HepG2 (cell line): ENCODE data around the gene STAM. TPM values are rescaled to one million over a fixed set of nuclear protein-coding genes. Genes with fewer than 3 reads are reported as not detected.
A peak's percentile ranks its signal among the peaks of the same experiment; 100 is the strongest.

ENCODE experiments used
- ATAC-seq: fragments of 200-7000 bp; cut with Tn5 transposase; 3 replicates; pipeline ENCODE4 v1.9.1; 2020; ENCODE audit warnings: mild to moderate bottlenecking, moderate library complexity
- BruUV-seq: library from RNA; stranded (reverse); fragments of 400-500 nt; replicated peaks from 2 replicates; lab custom pipeline; 2021; lab: Mats Ljungman, UMichigan
- CTCF ChIA-PET: fragments of 300-600 bp; formaldehyde crosslinking; extraction: SDS; loops from one replicate; lab custom pipeline; 2021; ENCODE audit warnings: low total read pairs, inconsistent platforms, low intra/inter-chr PET ratio; lab: Yijun Ruan, JAX
- POLR2A ChIA-PET: fragments of 350-600 bp; sonication (Branson Sonifier 250); formaldehyde crosslinking; loops from one replicate; lab custom pipeline; 2020; ENCODE audit warnings: antibody characterized with exemption, inconsistent platforms; lab: Yijun Ruan, JAX
- DNase-seq: peaks from one replicate; pipeline ENCODE4 v3.0.0-alpha.2; 2015; ENCODE audit warnings: low spot score
- FAIRE-seq: peaks from 3 replicates; lab custom pipeline; 2011; peaks lifted over from hg19 to GRCh38; lab: Jason Lieb, UNC
- H2AFZ ChIP-seq: one replicate; pipeline ENCODE4 v1.6.1; 2011; ENCODE audit warnings: low read length, inconsistent platforms
- H3K27ac ChIP-seq: fragments of 300-600 bp; 3 replicates; pipeline ENCODE4 v1.8.0; 2011; ENCODE audit warnings: mixed run types, mild to moderate bottlenecking, mixed read lengths, low read length, inconsistent platforms; ENCODE audit not compliant: insufficient read depth; ENCODE audit errors: extremely low read length
- H3K27me3 ChIP-seq, 2 experiments: fragments of 200-600 bp in 1 of 2; 2 replicates in 1 of 2; 3 replicates in 1 of 2; pipeline versions ENCODE4 v1.6.0 to v1.8.0; 2011; ENCODE audit warnings: low read length in 2 of 2, mild to moderate bottlenecking in 2 of 2, moderate library complexity in 2 of 2, inconsistent platforms in 1 of 2; ENCODE audit not compliant: insufficient read depth in 2 of 2, control insufficient read depth in 1 of 2
- H3K36me3 ChIP-seq, 2 experiments: fragments of 200-600 bp in 1 of 2; replicated peaks in 1 of 2; 2 replicates in 1 of 2; 3 replicates in 1 of 2; pipeline versions ENCODE4 v1.5.1 to v1.8.0; 2011; ENCODE audit warnings: low read length in 2 of 2, inconsistent platforms in 1 of 2; ENCODE audit not compliant: insufficient read depth in 2 of 2, control insufficient read depth in 1 of 2
- H3K4me1 ChIP-seq: 2 replicates; pipeline ENCODE4 v1.5.1; 2012; ENCODE audit warnings: low read length, inconsistent platforms; ENCODE audit not compliant: insufficient read depth
- H3K4me2 ChIP-seq: 2 replicates; pipeline ENCODE4 v1.6.0; 2011; ENCODE audit warnings: low read depth, low read length, inconsistent platforms
- H3K4me3 ChIP-seq, 3 experiments: fragments of 200-600 bp in 1 of 3; sonication (generic), shearing (Covaris generic) in 1 of 3; replicated peaks in 1 of 3; 2 replicates each; pipeline ENCODE4 v1.5.1; 2011 to 2016; ENCODE audit warnings: low read length in 3 of 3, inconsistent platforms in 2 of 3, low read depth in 2 of 3, mild to moderate bottlenecking in 2 of 3, control low read depth in 1 of 3, mixed read lengths in 1 of 3; ENCODE audit not compliant: insufficient read depth in 1 of 3
- H3K79me2 ChIP-seq: one replicate; pipeline ENCODE4 v1.6.1; 2011; ENCODE audit warnings: low read length, inconsistent platforms; ENCODE audit not compliant: insufficient read depth
- H3K9ac ChIP-seq: 2 replicates; pipeline ENCODE4 v1.6.0; 2011; ENCODE audit warnings: mild to moderate bottlenecking, low read depth, low read length, inconsistent platforms; ENCODE audit not compliant: insufficient read depth
- H3K9me3 ChIP-seq: 2 replicates; pipeline ENCODE4 v1.5.1; 2012; ENCODE audit warnings: mild to moderate bottlenecking, low read length
- H4K20me1 ChIP-seq: 2 replicates; pipeline ENCODE4 v1.6.0; 2011; ENCODE audit warnings: inconsistent platforms, mild to moderate bottlenecking, low read length, moderate library complexity; ENCODE audit not compliant: insufficient read depth
- FOXA1 ChIP-seq, 2 experiments: fragments of 450-650 bp in 1 of 2; sonication (generic) in 1 of 2; formaldehyde crosslinking in 1 of 2; IDR thresholded peaks; 2 replicates each; pipeline versions ENCODE4 v1.4.0 to v1.6.1; 2016 to 2020; ENCODE audit warnings: missing genetic modification reagents in 1 of 2
- FOXA3 ChIP-seq: IDR thresholded peaks from 2 replicates; pipeline ENCODE4 v1.6.1; 2016; ENCODE audit warnings: missing genetic modification reagents, missing compliant biosample characterization
- IRF2 ChIP-seq: IDR thresholded peaks from 2 replicates; pipeline ENCODE4 v1.6.1; 2018; ENCODE audit warnings: missing genetic modification reagents, missing compliant biosample characterization
- MED8 ChIP-seq: sonication (generic); formaldehyde crosslinking; IDR thresholded peaks from 2 replicates; pipeline ENCODE4 v1.8.1; 2023; ENCODE audit warnings: mild to moderate bottlenecking, missing genetic modification reagents; ENCODE audit not compliant: insufficient replicate concordance
- NPAS2 ChIP-seq: sonication (generic); formaldehyde crosslinking; IDR thresholded peaks from 2 replicates; pipeline ENCODE4 v1.8.0; 2022; ENCODE audit warnings: mild to moderate bottlenecking, missing genetic modification reagents, borderline replicate concordance
- PLRG1 ChIP-seq: fragments of 450-650 bp; conservative IDR thresholded peaks from 2 replicates; pipeline ENCODE4 v1.6.1; 2016
- RFXANK ChIP-seq: IDR thresholded peaks from 2 replicates; pipeline ENCODE4 v1.6.1; 2016
- SMC3 ChIP-seq: IDR thresholded peaks from 2 replicates; pipeline ENCODE4 v1.6.1; 2011; ENCODE audit warnings: low read length, improper control_type of control experiment
- STAG1 ChIP-seq: sonication (generic); formaldehyde crosslinking; IDR thresholded peaks from 2 replicates; pipeline ENCODE4 v1.4.0; 2020; ENCODE audit warnings: missing genetic modification reagents
- ZNF329 ChIP-seq: sonication (generic); formaldehyde crosslinking; IDR thresholded peaks from 2 replicates; pipeline ENCODE4 v1.9.0; 2021; ENCODE audit warnings: low read depth, mild to moderate bottlenecking, missing genetic modification reagents
- ZNF557 ChIP-seq: sonication (generic); formaldehyde crosslinking; IDR thresholded peaks from 2 replicates; pipeline ENCODE4 v1.4.0; 2020; ENCODE audit warnings: missing genetic modification reagents
- ZNF768 ChIP-seq: sonication (generic); formaldehyde crosslinking; IDR thresholded peaks from 2 replicates; pipeline ENCODE4 v1.4.0; 2020; ENCODE audit warnings: missing genetic modification reagents
- WGBS: methylation state at CpG from one replicate; pipeline ENCODE4 v1.1.6; 2017; ENCODE audit warnings: low lambda C conversion rate; 5-methylcytosine and 5-hydroxymethylcytosine counted together
- in situ Hi-C: cut with HindIII; loops from 2 replicates; pipeline ENCODE4 v1.10.0; 2017; ENCODE audit warnings: low pct_unique_long_range_greater_than_20kb; ENCODE audit not compliant: extremely low pct_ligation_motif_present
- intact Hi-C: fragments of 100-400 bp; cut with micrococcal nuclease; formaldehyde crosslinking; loops from one replicate; pipeline ENCODE4 v1.10.0; 2022; ENCODE audit not compliant: unreplicated experiment
- polyA plus RNA-seq, 8 experiments: library from polyadenylated mRNA; depleted of rRNA in 3 of 8; stranded (reverse) in 7 of 8; unstranded in 1 of 8; fragments of >200 nt; fragmentation: Illumina TruSeq in 4 of 8; extraction: Trizol in 4 of 8; gene quantifications; 2 replicates each; pipeline versions ENCODE4 v1.2.1 to v1.2.3, GENCODE V29; 2011 to 2016; ENCODE audit warnings: low read depth in 4 of 8, missing spikeins in 1 of 8, mixed read lengths in 1 of 8; ENCODE audit not compliant: insufficient read depth in 1 of 8
- total RNA-seq, 5 experiments: library from RNA; depleted of rRNA; stranded (reverse); fragments of >200 nt; fragmentation: Illumina TruSeq; extraction: Trizol; gene quantifications; 2 replicates each; pipeline ENCODE4 v1.2.3, GENCODE V29; 2016; ENCODE audit warnings: low read depth in 1 of 5
- TF ChIP-seq, protein P1 (sequence below): sonication (generic); formaldehyde crosslinking; IDR thresholded peaks from 2 replicates; pipeline ENCODE4 v1.5.0; 2020; ENCODE audit warnings: mild to moderate bottlenecking, missing genetic modification reagents, moderate library complexity
- TF ChIP-seq, protein P2 (sequence below): sonication (generic); formaldehyde crosslinking; IDR thresholded peaks from 2 replicates; pipeline ENCODE4 v1.4.0; 2020; ENCODE audit warnings: mild to moderate bottlenecking, missing genetic modification reagents
- TF ChIP-seq, protein P3 (sequence below): IDR thresholded peaks from 2 replicates; pipeline ENCODE4 v1.6.1; 2012; ENCODE audit warnings: low read depth, low read length, improper control_type of control experiment

The STAM gene
- total and polyA plus RNA-seq, 2 of the 13 experiments (the other 11 are each of a cell fraction or from before 2014, with no cell fraction given) = 19.5 to 25.1 TPM

DNA sequence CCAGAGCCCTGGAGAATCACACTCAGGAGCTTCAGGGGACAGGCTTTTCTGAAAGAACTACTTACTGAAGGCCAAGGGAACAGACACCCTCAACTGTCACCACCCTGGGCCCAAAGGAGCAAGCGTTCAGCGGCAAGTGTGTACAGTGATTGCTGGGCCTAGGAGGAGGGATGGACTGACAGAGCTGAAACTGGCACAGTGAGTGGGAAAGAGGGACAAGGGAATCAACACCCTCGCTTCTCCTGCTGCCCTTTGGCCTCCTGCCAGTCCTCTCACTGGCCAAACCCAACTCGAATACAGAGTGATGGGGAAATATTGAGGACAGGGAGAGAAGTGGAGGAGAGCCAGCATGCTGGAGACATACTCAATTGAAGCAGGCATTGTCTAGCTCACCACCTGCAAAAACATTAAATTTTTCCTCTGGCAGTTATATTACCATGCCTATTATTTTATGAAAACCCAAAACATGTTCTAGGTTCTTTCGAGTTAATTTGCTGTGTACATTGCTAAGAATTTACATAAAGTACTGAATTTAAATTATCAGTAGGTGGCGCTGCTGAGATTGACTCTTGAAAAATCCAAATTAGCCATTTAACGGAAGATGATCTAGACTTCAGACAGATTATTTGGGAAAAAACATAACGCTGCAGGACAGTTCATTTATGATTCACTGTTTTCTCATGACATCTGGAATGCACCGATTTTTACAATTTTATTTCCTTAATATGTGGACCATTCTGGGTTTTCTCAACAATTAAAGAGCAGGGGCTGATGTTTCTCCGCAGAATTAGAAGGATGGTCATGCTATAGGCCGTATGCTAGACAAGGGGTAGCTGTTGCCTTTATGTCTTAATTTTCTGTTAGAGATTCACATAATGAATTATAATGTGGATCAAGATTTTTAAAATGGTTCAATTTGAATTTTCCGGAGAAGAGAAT is 93.3 kb downstream of the STAM start:
- CTCF ChIA-PET = interaction anchor here (0.6 to 1.7 kb wide), 2 partner anchors 111 to 129 kb away, joined by 3 to 8 read pairs; no protein-coding TSS in a partner anchor

More for the DNA sequence above, 93.3 kb downstream of the STAM start:
- H3K27me3 ChIP-seq = no peaks in the 10 kb centered on the region
- intact Hi-C loops = loop anchor here (1.0 kb wide), 1 partner anchor 502 kb away; no protein-coding TSS in a partner anchor
- H3K9me3 ChIP-seq = no peaks in the 10 kb centered on the region
- H4K20me1 ChIP-seq = no peaks in the 10 kb centered on the region
- TF ChIP-seq SMC3 (peak; percentile 25; the same call in 1 of the 2 replicates), MED8 (CRISPR knock-in tag) (no peak), FOXA1 (IDR thresholded peaks at IDR 0.05) (no peak), FOXA1 (CRISPR knock-in tag; IDR thresholded peaks at IDR 0.05) (peak; percentile 60; the same call in 1 of the 2 replicates), RFXANK (no peak), NPAS2 (CRISPR knock-in tag) (no peak), ZNF768 (no peak), ZNF329 (CRISPR knock-in tag) (no peak), STAG1 (CRISPR knock-in tag) (peak; percentile 20; the same call in 1 of the 2 replicates), PLRG1 (no peak), FOXA3 (CRISPR knock-in tag) (peak; percentile 56), IRF2 (CRISPR knock-in tag) (no peak), ZNF557 (CRISPR knock-in tag) (no peak)
- TF ChIP-seq, protein P1, sequence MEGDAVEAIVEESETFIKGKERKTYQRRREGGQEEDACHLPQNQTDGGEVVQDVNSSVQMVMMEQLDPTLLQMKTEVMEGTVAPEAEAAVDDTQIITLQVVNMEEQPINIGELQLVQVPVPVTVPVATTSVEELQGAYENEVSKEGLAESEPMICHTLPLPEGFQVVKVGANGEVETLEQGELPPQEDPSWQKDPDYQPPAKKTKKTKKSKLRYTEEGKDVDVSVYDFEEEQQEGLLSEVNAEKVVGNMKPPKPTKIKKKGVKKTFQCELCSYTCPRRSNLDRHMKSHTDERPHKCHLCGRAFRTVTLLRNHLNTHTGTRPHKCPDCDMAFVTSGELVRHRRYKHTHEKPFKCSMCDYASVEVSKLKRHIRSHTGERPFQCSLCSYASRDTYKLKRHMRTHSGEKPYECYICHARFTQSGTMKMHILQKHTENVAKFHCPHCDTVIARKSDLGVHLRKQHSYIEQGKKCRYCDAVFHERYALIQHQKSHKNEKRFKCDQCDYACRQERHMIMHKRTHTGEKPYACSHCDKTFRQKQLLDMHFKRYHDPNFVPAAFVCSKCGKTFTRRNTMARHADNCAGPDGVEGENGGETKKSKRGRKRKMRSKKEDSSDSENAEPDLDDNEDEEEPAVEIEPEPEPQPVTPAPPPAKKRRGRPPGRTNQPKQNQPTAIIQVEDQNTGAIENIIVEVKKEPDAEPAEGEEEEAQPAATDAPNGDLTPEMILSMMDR (CRISPR knock-in tag) = peak; percentile 51
- TF ChIP-seq, protein P2, sequence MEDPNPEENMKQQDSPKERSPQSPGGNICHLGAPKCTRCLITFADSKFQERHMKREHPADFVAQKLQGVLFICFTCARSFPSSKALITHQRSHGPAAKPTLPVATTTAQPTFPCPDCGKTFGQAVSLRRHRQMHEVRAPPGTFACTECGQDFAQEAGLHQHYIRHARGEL (CRISPR knock-in tag) = no peak
- TF ChIP-seq, protein P3, sequence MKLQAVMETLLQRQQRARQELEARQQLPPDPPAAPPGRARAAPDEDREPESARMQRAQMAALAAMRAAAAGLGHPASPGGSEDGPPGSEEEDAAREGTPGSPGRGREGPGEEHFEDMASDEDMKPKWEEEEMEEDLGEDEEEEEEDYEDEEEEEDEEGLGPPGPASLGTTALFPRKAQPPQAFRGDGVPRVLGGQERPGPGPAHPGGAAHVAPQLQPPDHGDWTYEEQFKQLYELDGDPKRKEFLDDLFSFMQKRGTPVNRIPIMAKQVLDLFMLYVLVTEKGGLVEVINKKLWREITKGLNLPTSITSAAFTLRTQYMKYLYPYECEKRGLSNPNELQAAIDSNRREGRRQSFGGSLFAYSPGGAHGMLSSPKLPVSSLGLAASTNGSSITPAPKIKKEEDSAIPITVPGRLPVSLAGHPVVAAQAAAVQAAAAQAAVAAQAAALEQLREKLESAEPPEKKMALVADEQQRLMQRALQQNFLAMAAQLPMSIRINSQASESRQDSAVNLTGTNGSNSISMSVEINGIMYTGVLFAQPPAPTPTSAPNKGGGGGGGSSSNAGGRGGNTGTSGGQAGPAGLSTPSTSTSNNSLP = peak; percentile 78
- TF ChIP-seq, all 625 proteins: peak for 6
- H3K4me2 ChIP-seq = no peak overlapping the region
- ATAC-seq = no peak; the same call in 2 of the 3 replicates
- in situ Hi-C loops = no loop called here
- no peaks in the 10 kb centered on the region for H3K36me3 ChIP-seq
- peak; percentile 24 for DNase-seq
- peak; percentile 36 for FAIRE-seq
- no TSS peak for BruUV-seq
- H3K9ac ChIP-seq = no peak overlapping the region
- H3K4me3 ChIP-seq = no peak overlapping the region
- no peak overlapping the region for H2AFZ ChIP-seq
- WGBS = 45% methylated on average over 12 of the region's 12 CpGs
- H3K79me2 ChIP-seq = no peaks in the 10 kb centered on the region
- H3K27ac ChIP-seq = no peak overlapping the region
- H3K4me1 ChIP-seq = peaks cover 7% of the 10 kb centered on the region; the same call in 1 of the 2 replicates
- POLR2A ChIA-PET = no interaction called here
